Kidney (tissue), 14 donors: ENCODE measurements around the gene MPRIP. TPM values are rescaled to one million over a fixed set of nuclear protein-coding genes. Genes with fewer than 3 reads are reported as not detected.
A peak's percentile ranks its signal among the peaks of the same experiment; 100 is the strongest.

Source experiments
- DNase-seq, 5 donors: peaks; one replicate each; pipeline ENCODE4 v3.0.0-alpha.2; 2013 to 2020
- FAIRE-seq: peaks from 2 replicates; lab custom pipeline; 2012; peaks lifted over from hg19 to GRCh38; lab: Jason Lieb, UNC
- H3K27ac ChIP-seq, 2 donors: one replicate each; pipeline ENCODE4 v1.7.0; 2013; ENCODE audit warnings: low read depth in 2 of 2, low read length in 2 of 2, inconsistent platforms in 1 of 2
- H3K27me3 ChIP-seq: one replicate; pipeline ENCODE4 v1.7.1; 2013; ENCODE audit warnings: low read length, inconsistent platforms; ENCODE audit not compliant: control insufficient read depth, insufficient read depth
- H3K36me3 ChIP-seq, 3 donors: one replicate each; pipeline versions ENCODE4 v1.7.0 to v1.7.1; 2013; ENCODE audit warnings: low read length in 3 of 3, control low read depth in 1 of 3, inconsistent platforms in 1 of 3; ENCODE audit not compliant: insufficient read depth in 3 of 3, control insufficient read depth in 2 of 3
- H3K4me1 ChIP-seq, 3 donors: one replicate each; pipeline versions ENCODE4 v1.7.0 to v1.7.1; 2013; ENCODE audit warnings: low read length in 3 of 3, inconsistent platforms in 1 of 3, low read depth in 1 of 3; ENCODE audit not compliant: control insufficient read depth in 2 of 3, insufficient read depth in 2 of 3
- H3K4me3 ChIP-seq, 3 donors: one replicate each; pipeline versions ENCODE4 v1.7.0 to v1.8.1; 2013; ENCODE audit warnings: low read length in 3 of 3, control low read depth in 1 of 3, inconsistent platforms in 1 of 3
- H3K9ac ChIP-seq, 3 donors: one replicate each; pipeline versions ENCODE4 v1.7.0 to v1.7.1; 2013; ENCODE audit warnings: low read length in 3 of 3, control low read depth in 1 of 3, inconsistent platforms in 1 of 3
- H3K9me3 ChIP-seq, 3 donors: one replicate each; pipeline versions ENCODE4 v1.7.0 to v1.7.1; 2013; ENCODE audit warnings: low read length in 3 of 3, control low read depth in 1 of 3, inconsistent platforms in 1 of 3; ENCODE audit not compliant: control insufficient read depth in 2 of 3, insufficient read depth in 1 of 3
- CTCF ChIP-seq: IDR thresholded peaks from 3 replicates; pipeline ENCODE4 v1.5.1; 2012; ENCODE audit warnings: mild to moderate bottlenecking, moderate library complexity, borderline replicate concordance; ENCODE audit not compliant: insufficient read depth; ENCODE audit errors: extremely low read depth
- intact Hi-C: fragments of 100-400 bp; cut with DNase I; formaldehyde crosslinking; loops from one replicate; pipeline ENCODE4 v1.11.1; 2022
- polyA plus RNA-seq: library from polyadenylated mRNA; stranded (reverse); fragments of 350-450 nt; fragmentation: Illumina TruSeq; extraction: RNeasy Lipid Tissue Mini Kit (QIAGEN cat#74804); gene quantifications from one replicate; pipeline ENCODE4 v1.2.3, GENCODE V29; 2014; ENCODE audit warnings: low read depth, low replicate concordance; ENCODE audit not compliant: insufficient read depth
- total RNA-seq: library from RNA; stranded (reverse); fragmentation: NEBNext Ultra II Directional; extraction: Animal tissue kit (Norgen Biotek cat#: 25700); gene quantifications from one replicate; pipeline ENCODE4 v1.2.1, GENCODE V29; 2021
- donor health status: control.
- donor health status: control.
- donor health status: control.
- donor health status: control.
- donor health status: control.
- donor health status: DM: yes; HTN: yes; CAD: no.
- donor health status: Normal renal cell carcinoma (clear cell type).

Gene MPRIP
- total and polyA plus RNA-seq, 2 donors from 2014 or later, result 120 to 250 TPM

GRCh38 chr17:17096438-17097178, 54.4 kb downstream of the MPRIP start:
- Histone ChIP-seq H3K4me3 (no peak overlapping the region), H3K27ac (peak overlapping the region in 1 of 2 donors; percentile 24), H3K4me1 (peaks cover 0 to 43% (median 32%) of the 10 kb centered on the region in 3 donors), H3K9me3 (no peaks in the 10 kb centered on the region), H3K36me3 (no peaks in the 10 kb centered on the region), H3K9ac (no peak overlapping the region), H3K27me3 (no peaks in the 10 kb centered on the region)
- DNase-seq (no peak), FAIRE-seq (no peak)
- TF ChIP-seq CTCF, result no peak
- intact Hi-C loops, result no loop called here

- H3K4me1 ChIP-seq, result peaks cover 0 to 46% (median 30%) of the 10 kb centered on the region in 3 donors
- intact Hi-C loops, result no loop called here
- no peak for DNase-seq
Measured at GRCh38 chr17:17097763-17098345, 55.6 kb downstream of the MPRIP start.

GRCh38 chr17:17098551-17099179, 56.4 kb downstream of the MPRIP start:
- peak overlapping the region; percentile 23 to 33 for H3K27ac ChIP-seq
- H3K27me3 ChIP-seq, result no peaks in the 10 kb centered on the region
- H3K9ac ChIP-seq, result no peak overlapping the region
- H3K4me3 ChIP-seq, result no peak overlapping the region
- H3K36me3 ChIP-seq, result no peaks in the 10 kb centered on the region
- intact Hi-C loops, result no loop called here
- no peak for FAIRE-seq
- H3K4me1 ChIP-seq, result peaks cover 0 to 41% (median 30%) of the 10 kb centered on the region in 3 donors
- H3K9me3 ChIP-seq, result no peaks in the 10 kb centered on the region
- DNase-seq, result peak in 3 of 5 donors; percentile 53 to 93 (median 64)
- TF ChIP-seq CTCF, result no peak

More at GRCh38 chr17:17097763-17098345, 55.6 kb downstream of the MPRIP start:
- peak overlapping the region in 1 of 2 donors; percentile 33 for H3K27ac ChIP-seq
- H3K36me3 ChIP-seq, result no peaks in the 10 kb centered on the region
- TF ChIP-seq CTCF, result no peak
- H3K27me3 ChIP-seq, result no peaks in the 10 kb centered on the region
- peak overlapping the region in 1 of 3 donors; percentile 5 for H3K9ac ChIP-seq
- H3K9me3 ChIP-seq, result no peaks in the 10 kb centered on the region
- no peak for FAIRE-seq
- H3K4me3 ChIP-seq, result no peak overlapping the region
